Trophoblast cell (in vitro differentiated cells and primary cell): ENCODE results near the gene IL1RAPL1.

ENCODE experiments used
- DNase-seq, 2 donors: peaks; one replicate each; pipeline ENCODE4 v3.0.0-alpha.2; 2016
- H2AFZ ChIP-seq: 2 replicates; pipeline ENCODE4 v1.6.1; 2013; ENCODE audit warnings: low read length, moderate library complexity, mild to moderate bottlenecking; ENCODE audit not compliant: insufficient read depth, poor library complexity
- H2AK5ac ChIP-seq: 2 replicates; pipeline ENCODE4 v1.6.1; 2013; ENCODE audit warnings: mild to moderate bottlenecking, low read length
- H2BK120ac ChIP-seq: 2 replicates; pipeline ENCODE4 v1.6.1; 2013; ENCODE audit warnings: low read length, mild to moderate bottlenecking, moderate library complexity; ENCODE audit not compliant: insufficient read depth, poor library complexity
- H2BK12ac ChIP-seq: 2 replicates; pipeline ENCODE4 v1.6.1; 2013; ENCODE audit warnings: mild to moderate bottlenecking, low read length, moderate library complexity
- H2BK5ac ChIP-seq: 2 replicates; pipeline ENCODE4 v1.6.1; 2013; ENCODE audit warnings: low read length, low read depth, moderate library complexity, mild to moderate bottlenecking; ENCODE audit not compliant: poor library complexity
- H3K14ac ChIP-seq: 2 replicates; pipeline ENCODE4 v1.6.1; 2013; ENCODE audit warnings: mild to moderate bottlenecking, low read length
- H3K18ac ChIP-seq: 2 replicates; pipeline ENCODE4 v1.6.1; 2013; ENCODE audit warnings: mild to moderate bottlenecking, low read length
- H3K23ac ChIP-seq: 2 replicates; pipeline ENCODE4 v1.6.1; 2013; ENCODE audit warnings: low read length
- H3K27ac ChIP-seq: 2 replicates; pipeline ENCODE4 v1.5.1; 2013; ENCODE audit warnings: low read depth, mild to moderate bottlenecking, inconsistent platforms, low read length, moderate library complexity
- H3K27me3 ChIP-seq: 2 replicates; pipeline ENCODE4 v1.6.1; 2013; ENCODE audit warnings: inconsistent platforms, mild to moderate bottlenecking, low read length, moderate library complexity; ENCODE audit not compliant: insufficient read depth
- H3K36me3 ChIP-seq, 2 experiments: 1 replicate in 1 of 2; 2 replicates in 1 of 2; pipeline ENCODE4 v1.6.1; 2013; ENCODE audit warnings: low read length in 2 of 2, mild to moderate bottlenecking in 2 of 2, moderate library complexity in 1 of 2; ENCODE audit not compliant: insufficient read depth in 2 of 2, control insufficient read depth in 1 of 2
- H3K4ac ChIP-seq: 2 replicates; pipeline ENCODE4 v1.6.1; 2013; ENCODE audit warnings: low read depth, mild to moderate bottlenecking, low read length, moderate library complexity
- H3K4me1 ChIP-seq, 2 experiments: 1 replicate in 1 of 2; 2 replicates in 1 of 2; pipeline ENCODE4 v1.6.1; 2013; ENCODE audit warnings: low read length in 2 of 2, mild to moderate bottlenecking in 2 of 2, moderate library complexity in 1 of 2; ENCODE audit not compliant: insufficient read depth in 2 of 2, control insufficient read depth in 1 of 2
- H3K4me2 ChIP-seq: 2 replicates; pipeline ENCODE4 v1.6.1; 2013; ENCODE audit warnings: inconsistent platforms, mild to moderate bottlenecking, low read length, moderate library complexity
- H3K4me3 ChIP-seq: 2 replicates; pipeline ENCODE4 v1.5.1; 2013; ENCODE audit warnings: mild to moderate bottlenecking, low read depth, low read length, inconsistent platforms
- H3K79me1 ChIP-seq: one replicate; pipeline ENCODE4 v1.6.1; 2013; ENCODE audit warnings: low read length
- H3K79me2 ChIP-seq: 2 replicates; pipeline ENCODE4 v1.6.1; 2013; ENCODE audit warnings: low read length, mild to moderate bottlenecking; ENCODE audit not compliant: control insufficient read depth, insufficient read depth, poor library complexity
- H3K9ac ChIP-seq: 2 replicates; pipeline ENCODE4 v1.6.1; 2013; ENCODE audit warnings: mild to moderate bottlenecking, low read length
- H3K9me3 ChIP-seq: 2 replicates; pipeline ENCODE4 v1.6.1; 2013; ENCODE audit warnings: low read depth, mild to moderate bottlenecking, control low read depth, inconsistent platforms, low read length; ENCODE audit not compliant: insufficient read depth
- H4K12ac ChIP-seq: 2 replicates; pipeline ENCODE4 v1.6.1; 2013; ENCODE audit warnings: low read depth, mild to moderate bottlenecking, low read length, moderate library complexity
- H4K8ac ChIP-seq: 2 replicates; pipeline ENCODE4 v1.6.1; 2013; ENCODE audit warnings: low read depth, mild to moderate bottlenecking, low read length, moderate library complexity
- H4K91ac ChIP-seq: one replicate; pipeline ENCODE4 v1.6.1; 2013; ENCODE audit warnings: low read depth, mild to moderate bottlenecking, low read length, moderate library complexity
- WGBS: extraction: QIAGEN DNeasy Blood & Tissue Kit; methylation state at CpG from one replicate; pipeline ENCODE4 v1.1.7; 2013; ENCODE audit warnings: missing lambda C conversion rate; ENCODE audit not compliant: insufficient read length, insufficient coverage; ENCODE audit errors: extremely low coverage; 5-methylcytosine and 5-hydroxymethylcytosine counted together

The IL1RAPL1 gene

GRCh38 chrX:29890646-29891200 lies 1303.5 kb downstream of the IL1RAPL1 start:
- Histone ChIP-seq H3K4ac (no peak overlapping the region), H3K27ac (no peak overlapping the region), H3K79me1 (no peaks in the 10 kb centered on the region), H3K4me2 (no peak overlapping the region), H3K9ac (no peak overlapping the region), H3K36me3 (no peaks in the 10 kb centered on the region), H3K9me3 (no peaks in the 10 kb centered on the region), H2BK5ac (no peak overlapping the region), H3K4me3 (no peak overlapping the region), H3K14ac (no peak overlapping the region), H2BK12ac (no peak overlapping the region), H4K91ac (no peak overlapping the region), H2AK5ac (no peak overlapping the region), H3K27me3 (no peaks in the 10 kb centered on the region), H3K23ac (no peak overlapping the region), H4K8ac (no peak overlapping the region), H3K4me1 (no peaks in the 10 kb centered on the region), H2AFZ (no peak overlapping the region), H2BK120ac (no peak overlapping the region), H4K12ac (no peak overlapping the region), H3K18ac (no peak overlapping the region), H3K79me2 (no peaks in the 10 kb centered on the region)
- DNase-seq, result no peak
- no CpG with 5 or more reads among the region's 2 CpGs for WGBS

- Histone ChIP-seq H3K4ac (no peak overlapping the region), H2BK5ac (no peak overlapping the region), H4K12ac (no peak overlapping the region), H3K4me1 (no peaks in the 10 kb centered on the region), H4K8ac (no peak overlapping the region), H2AFZ (no peak overlapping the region), H3K9me3 (no peaks in the 10 kb centered on the region), H2BK12ac (no peak overlapping the region), H3K36me3 (no peaks in the 10 kb centered on the region), H3K4me3 (no peak overlapping the region), H3K14ac (no peak overlapping the region), H3K27ac (no peak overlapping the region), H3K27me3 (no peaks in the 10 kb centered on the region), H3K9ac (no peak overlapping the region), H4K91ac (no peak overlapping the region), H3K4me2 (no peak overlapping the region), H3K79me2 (no peaks in the 10 kb centered on the region), H2BK120ac (no peak overlapping the region), H2AK5ac (no peak overlapping the region), H3K23ac (no peak overlapping the region), H3K79me1 (no peaks in the 10 kb centered on the region), H3K18ac (no peak overlapping the region)
- no CpG with 5 or more reads among the region's 3 CpGs for WGBS
- no peak for DNase-seq
Observed at GRCh38 chrX:29902004-29902403, 1314.8 kb downstream of the IL1RAPL1 start.

GRCh38 chrX:29903360-29903759 lies 1316.1 kb downstream of the IL1RAPL1 start:
- H2BK5ac ChIP-seq, result no peak overlapping the region
- no peaks in the 10 kb centered on the region for H3K79me1 ChIP-seq
- DNase-seq, result no peak
- no peak overlapping the region for H4K12ac ChIP-seq
- H2AK5ac ChIP-seq, result no peak overlapping the region
- H3K4me3 ChIP-seq, result no peak overlapping the region
- no peak overlapping the region for H3K14ac ChIP-seq
- no peaks in the 10 kb centered on the region for H3K27me3 ChIP-seq
- H3K9me3 ChIP-seq, result no peaks in the 10 kb centered on the region
- no peak overlapping the region for H4K91ac ChIP-seq
- no peak overlapping the region for H3K23ac ChIP-seq
- H3K4ac ChIP-seq, result no peak overlapping the region
- H3K4me2 ChIP-seq, result no peak overlapping the region
- no peak overlapping the region for H2BK12ac ChIP-seq
- no peak overlapping the region for H4K8ac ChIP-seq
- no peak overlapping the region for H3K27ac ChIP-seq
- H3K18ac ChIP-seq, result no peak overlapping the region
- no peak overlapping the region for H2AFZ ChIP-seq
- no peak overlapping the region for H3K9ac ChIP-seq
- no peak overlapping the region for H2BK120ac ChIP-seq
- H3K4me1 ChIP-seq, result no peaks in the 10 kb centered on the region
- no peaks in the 10 kb centered on the region for H3K36me3 ChIP-seq
- H3K79me2 ChIP-seq, result no peaks in the 10 kb centered on the region

DNA sequence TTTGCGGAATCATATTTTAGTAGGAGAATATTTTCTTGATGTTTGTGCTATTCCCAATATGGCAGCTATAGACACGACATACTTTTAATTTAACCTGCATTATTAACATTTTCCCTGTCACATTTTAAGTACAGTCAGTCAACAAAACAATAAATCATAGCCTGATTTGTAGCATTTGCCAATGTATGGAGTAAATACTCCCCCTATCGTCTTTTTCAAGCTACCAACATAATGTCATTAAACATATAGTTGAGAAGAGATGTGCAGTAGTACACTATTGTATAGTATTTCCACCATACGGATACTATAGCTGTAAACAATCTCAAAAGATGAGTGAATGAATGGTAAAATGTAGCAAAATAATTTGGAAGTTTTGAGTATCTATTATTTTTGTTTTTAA lies 1324.4 kb downstream of the IL1RAPL1 start:
- no peak overlapping the region for H3K9ac ChIP-seq
- no peak overlapping the region for H3K14ac ChIP-seq
- no CpG with 5 or more reads among the region's 4 CpGs for WGBS
- no peak overlapping the region for H3K4me3 ChIP-seq
- H4K91ac ChIP-seq, result no peak overlapping the region
- no peak overlapping the region for H2BK12ac ChIP-seq
- no peak overlapping the region for H2AFZ ChIP-seq
- H3K27ac ChIP-seq, result no peak overlapping the region
- H4K8ac ChIP-seq, result no peak overlapping the region
- no peak overlapping the region for H3K4ac ChIP-seq
- no peak overlapping the region for H2BK120ac ChIP-seq
- no peak overlapping the region for H3K23ac ChIP-seq
- H3K4me2 ChIP-seq, result no peak overlapping the region
- H4K12ac ChIP-seq, result no peak overlapping the region
- no peak for DNase-seq
- H3K79me1 ChIP-seq, result no peaks in the 10 kb centered on the region
- H2AK5ac ChIP-seq, result no peak overlapping the region
- no peak overlapping the region for H3K18ac ChIP-seq
- no peaks in the 10 kb centered on the region for H3K27me3 ChIP-seq
- no peaks in the 10 kb centered on the region for H3K79me2 ChIP-seq
- H2BK5ac ChIP-seq, result no peak overlapping the region
- H3K4me1 ChIP-seq, result no peaks in the 10 kb centered on the region
- no peaks in the 10 kb centered on the region for H3K36me3 ChIP-seq
- H3K9me3 ChIP-seq, result no peaks in the 10 kb centered on the region
